ENCODE data around the gene CYB5R3.
"Not testable (repeated sequence)": the region's sequence is repeated elsewhere in the genome, so short reads cannot be mapped to it uniquely, and the experiment has no call there.

Gene CYB5R3

DNA sequence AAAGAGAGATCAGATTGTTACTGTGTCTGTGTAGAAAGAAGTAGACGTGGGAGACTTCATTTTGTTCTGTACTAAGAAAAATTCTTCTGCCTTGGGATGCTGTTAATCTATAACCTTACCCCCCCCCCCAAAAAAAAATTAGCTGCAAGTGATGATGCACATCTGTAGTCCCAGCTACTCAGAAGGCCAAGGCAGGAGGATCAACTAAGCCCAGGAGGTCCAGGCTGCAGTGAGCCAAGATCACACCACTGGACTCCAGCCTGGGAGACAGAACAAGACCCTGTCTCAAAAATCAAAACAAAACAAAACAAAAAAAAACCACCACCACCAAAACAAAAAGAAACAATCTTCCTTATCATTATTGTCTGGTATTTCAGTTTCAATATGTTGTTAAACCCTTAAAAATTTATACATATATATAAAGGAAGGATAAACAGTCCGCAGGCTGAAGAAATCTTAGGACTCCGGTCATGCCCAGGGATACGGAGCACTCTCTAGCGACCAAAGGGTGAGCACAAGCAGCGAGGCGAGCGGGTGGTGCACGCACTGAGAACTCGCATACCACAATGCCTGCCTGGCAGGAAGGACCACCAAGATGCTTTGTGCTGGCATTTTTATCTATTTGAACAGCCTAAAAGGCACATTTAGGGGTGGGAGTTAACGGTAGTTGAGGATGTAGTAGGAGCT, 40.9 kb downstream of the CYB5R3 start:
- no peak for DNase-seq (ENCODE audit: low read depth in 2 of 3, low spot score in 1 of 3)

DNA sequence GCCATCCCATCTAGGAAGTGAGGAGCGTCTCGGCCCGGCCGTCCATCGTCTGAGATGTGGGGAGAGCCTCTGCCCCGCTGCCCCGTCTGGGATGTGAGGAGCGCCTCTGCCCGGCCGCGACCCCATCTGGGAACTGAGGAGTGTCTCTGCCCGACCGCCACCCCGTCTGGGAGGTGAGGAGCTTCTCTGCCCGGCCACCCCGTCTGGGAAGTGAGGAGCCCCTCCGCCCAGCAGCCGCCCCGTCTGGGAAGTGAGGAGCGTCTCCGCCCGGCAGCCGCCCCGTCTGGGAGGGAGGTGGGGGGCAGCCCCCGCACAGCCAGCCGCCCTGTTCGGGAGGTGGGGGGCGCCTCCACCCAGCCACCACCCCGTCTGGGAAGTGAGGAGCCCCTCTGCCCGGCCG, 41.6 kb downstream of the CYB5R3 start:
- DNase-seq (ENCODE audit: low read depth in 2 of 3, low spot score in 1 of 3): not testable (repeated sequence)

DNA sequence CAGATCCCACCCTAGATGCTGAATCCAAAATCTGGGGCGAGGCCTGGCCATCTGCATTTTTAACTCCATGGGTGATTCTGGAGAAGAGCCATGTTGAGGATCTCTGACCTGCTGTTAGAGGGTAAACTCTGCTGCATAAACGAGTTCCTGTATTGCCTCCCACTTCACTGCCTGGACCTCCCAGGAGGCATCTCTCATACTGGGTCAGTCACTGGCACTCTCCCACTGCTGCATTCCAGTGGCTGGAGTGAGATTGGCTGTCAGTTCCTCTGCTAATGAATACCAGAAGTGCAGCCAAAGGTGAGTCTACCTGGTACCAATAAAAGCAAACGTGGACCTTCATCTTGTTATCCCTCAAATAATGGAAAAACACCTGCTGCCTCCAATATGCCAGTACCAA, 44.8 kb downstream of the CYB5R3 start:
- no peak for DNase-seq (ENCODE audit: low read depth in 2 of 3, low spot score in 1 of 3)

DNA sequence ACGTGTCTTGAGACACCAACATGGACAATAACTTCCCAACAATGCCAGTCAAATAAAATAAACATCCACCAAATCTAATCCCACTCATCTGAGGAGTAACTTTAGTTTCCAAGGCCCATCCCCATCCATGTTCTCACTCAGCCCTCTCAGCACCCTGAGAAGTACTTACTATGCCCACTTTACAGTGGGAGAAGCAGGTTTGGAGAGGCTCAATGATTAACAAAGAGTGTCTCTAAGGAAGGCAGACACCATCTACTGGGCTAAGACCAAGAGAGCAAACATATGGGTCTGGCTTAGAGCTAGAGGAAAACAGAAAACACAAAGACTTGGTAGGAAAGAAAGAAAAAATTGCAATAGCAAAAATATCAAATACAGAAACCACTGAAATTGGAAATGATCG, 45.8 kb downstream of the CYB5R3 start:
- DNase-seq (ENCODE audit: low read depth in 2 of 3, low spot score in 1 of 3): no peak

DNA sequence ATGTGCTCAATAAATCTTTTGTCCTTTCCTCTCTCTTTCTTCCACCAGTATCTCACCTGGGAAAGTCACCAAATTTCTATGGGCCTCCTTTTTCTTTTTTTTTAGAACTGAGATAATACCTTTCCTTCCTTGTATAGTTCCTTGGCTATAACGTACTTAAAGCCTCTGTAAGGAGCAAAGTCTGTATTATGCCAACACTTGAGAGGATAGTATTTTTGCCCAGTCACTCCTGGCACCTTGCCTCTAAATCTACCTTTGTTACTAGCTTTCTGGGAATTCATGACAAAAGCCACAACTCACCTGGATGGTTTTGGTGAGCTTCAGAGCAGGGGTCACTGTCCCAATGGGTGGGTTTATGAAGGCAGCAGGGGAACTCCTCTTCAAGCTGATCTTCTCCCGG, 46.7 kb downstream of the CYB5R3 start:
- DNase-seq (ENCODE audit: low read depth in 2 of 3, low spot score in 1 of 3): no peak

DNA sequence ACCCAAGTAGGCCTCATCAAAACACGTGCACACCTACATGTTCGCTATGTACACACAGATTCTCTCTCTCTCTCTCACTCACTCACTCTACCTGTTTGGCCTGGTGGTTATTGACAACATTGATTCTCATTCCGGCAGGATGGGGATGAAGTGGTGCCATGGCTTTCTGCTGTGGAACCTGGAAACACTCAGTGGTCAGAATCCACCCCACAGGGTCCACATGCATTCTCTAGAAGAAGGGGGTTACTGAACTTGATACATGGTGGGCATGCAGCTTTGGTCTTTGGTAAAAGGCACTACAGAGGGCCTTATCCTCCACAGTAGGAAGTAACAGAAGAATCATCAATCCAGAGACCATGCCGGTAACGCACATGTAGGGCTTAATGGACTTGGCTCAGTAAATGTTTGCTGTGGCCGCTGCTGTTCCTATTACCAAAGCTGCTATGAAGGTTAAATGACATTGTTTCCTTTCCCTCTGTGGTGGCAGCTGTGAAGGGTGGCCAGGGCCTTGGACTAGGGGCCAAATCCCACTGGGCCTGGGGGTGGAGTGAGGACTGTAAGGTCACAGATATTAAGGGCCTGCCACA, 47.2 kb downstream of the CYB5R3 start:
- no peak for DNase-seq (ENCODE audit: low read depth in 2 of 3, low spot score in 1 of 3)

DNA sequence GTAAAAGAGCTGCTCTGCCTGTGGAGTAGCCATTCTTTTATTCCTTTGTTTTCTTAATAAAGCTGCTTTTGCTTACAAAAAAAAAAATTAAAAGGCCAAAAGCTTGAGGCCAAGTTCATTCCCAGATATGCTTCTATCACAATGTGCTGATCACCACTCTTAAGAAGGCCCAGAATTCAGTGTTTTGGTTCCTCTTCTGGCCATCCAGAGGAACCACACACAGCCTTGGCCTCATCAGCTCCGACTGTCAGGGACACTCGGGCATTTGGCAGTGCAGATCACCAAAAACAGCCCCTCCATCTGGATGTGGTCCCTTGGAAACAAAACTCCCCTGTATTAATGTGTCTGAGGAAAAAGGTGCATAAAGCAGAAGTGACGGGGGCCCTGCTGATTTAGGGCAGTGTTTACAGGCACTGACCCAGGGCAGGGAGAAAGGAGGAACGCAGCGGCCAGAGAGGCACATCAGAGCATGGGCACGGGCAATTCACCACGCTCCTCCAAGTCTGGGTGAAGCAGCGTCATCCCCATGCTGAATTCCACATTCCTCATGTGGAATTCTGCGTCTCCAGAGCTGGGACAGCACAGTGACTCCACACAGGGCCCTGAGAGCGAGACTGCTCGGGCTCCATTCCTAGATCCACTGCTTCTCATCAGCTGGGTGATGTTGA, 52.2 kb downstream of the CYB5R3 start:
- no peak for DNase-seq (ENCODE audit: low read depth in 2 of 3, low spot score in 1 of 3)

DNA sequence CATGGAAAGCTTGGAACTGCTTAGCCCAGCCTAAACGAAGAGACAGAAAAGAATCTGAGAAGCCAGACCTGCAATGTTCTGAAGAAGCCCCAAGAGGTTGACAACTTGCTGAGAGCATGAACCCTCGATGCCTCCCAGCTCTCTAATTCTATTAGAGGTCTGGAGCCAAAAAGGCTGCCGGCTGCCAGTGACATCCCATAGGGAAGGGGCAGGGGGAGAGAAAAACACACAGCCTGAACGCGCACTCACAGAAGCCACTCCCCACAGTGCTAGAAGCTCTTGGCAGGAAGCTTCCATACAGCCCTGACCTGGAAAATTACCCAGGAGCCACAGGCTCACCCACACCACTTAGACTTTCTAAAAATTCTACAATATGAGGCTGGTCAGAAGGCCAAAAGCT, 52.9 kb downstream of the CYB5R3 start:
- DNase-seq (ENCODE audit: low read depth in 2 of 3, low spot score in 1 of 3): no peak

DNA sequence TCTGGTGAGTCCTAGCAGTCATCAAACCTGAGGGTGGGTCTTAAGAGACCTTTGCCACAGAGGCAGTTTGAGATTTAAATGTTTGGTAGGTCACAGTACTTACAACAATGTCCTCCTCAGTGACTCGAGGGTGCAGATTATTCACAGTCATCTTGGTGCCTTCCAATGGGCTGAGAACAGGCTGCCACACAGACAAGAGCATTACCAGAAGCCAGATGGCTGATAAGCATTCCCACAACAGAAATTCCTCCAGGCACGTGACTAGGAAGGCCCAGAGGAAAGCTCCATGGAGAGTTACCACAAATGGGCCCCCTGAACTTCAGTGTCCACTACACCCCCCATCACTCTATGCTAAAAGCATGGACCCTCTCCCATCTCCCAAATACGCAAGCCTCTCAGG, 53.8 kb downstream of the CYB5R3 start:
- no peak for DNase-seq (ENCODE audit: low read depth in 2 of 3, low spot score in 1 of 3)

DNA sequence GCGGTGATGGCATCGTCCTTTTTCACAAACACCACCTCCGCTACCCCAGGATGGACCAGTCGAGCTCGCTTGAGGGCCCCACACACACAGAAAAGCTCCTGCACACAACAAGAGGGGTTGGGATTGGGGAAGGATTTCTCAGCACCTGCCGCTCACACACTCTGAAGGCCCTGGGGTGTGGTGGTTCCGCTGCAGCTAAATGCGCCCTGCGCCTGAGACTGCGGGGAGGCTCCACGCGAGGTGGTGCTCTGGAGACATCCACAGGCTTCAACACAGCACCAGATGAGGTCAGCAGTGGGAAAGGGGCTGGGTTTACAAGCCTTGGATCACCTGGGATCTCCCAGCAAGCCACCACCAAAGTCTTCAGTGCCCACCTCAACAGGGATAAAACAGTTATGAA, 57.2 kb downstream of the CYB5R3 start:
- no peak for DNase-seq (ENCODE audit: low read depth in 2 of 3, low spot score in 1 of 3)

DNA sequence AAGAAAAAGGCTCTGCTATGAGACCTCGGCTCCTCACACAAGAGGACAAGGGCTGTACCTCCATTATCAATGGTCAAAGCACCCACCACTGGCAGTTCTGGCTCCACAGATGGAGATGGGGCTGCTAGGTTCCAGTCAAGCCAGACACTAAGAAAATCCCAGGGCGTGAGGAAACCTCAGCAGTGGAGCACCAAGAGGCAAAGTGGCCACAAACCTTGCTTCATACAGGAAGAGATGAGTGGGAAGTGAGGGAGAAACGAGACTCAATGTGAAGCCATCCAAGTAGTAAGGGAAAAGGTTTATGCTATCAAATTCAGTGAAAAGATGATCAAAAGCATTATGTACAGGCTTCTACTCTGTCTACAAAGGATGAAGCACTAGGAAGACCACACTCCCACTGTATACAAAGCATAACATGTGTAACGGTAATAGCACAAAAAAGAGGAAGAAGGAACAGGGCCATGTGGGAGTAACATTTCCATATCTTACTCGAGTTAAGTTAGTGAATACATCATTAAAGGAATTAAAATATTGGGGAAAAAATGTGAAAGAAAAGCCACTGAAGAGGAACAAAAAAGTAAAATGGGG, 61.5 kb downstream of the CYB5R3 start:
- no peak for DNase-seq (ENCODE audit: low read depth in 2 of 3, low spot score in 1 of 3)

DNA sequence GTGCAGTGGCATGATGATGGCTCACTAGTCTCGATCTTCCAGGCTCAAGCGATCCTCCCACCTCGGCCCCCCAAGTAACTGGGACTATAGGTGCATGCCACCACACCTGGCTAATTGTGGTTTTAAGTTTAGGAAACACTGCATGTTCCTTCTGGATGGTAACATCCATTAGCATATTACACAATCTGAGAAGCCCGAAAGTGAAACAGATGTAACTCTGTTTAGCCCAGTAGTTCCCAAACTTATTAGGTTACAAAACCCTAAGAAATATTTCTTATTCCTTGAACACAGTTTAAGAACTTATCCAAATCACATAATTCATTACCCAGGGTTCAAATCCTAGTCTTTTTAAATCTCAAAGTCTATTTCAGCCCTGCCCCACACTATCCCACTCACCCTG, 62.8 kb downstream of the CYB5R3 start:
- no peak for DNase-seq (ENCODE audit: low read depth in 2 of 3, low spot score in 1 of 3)

DNA sequence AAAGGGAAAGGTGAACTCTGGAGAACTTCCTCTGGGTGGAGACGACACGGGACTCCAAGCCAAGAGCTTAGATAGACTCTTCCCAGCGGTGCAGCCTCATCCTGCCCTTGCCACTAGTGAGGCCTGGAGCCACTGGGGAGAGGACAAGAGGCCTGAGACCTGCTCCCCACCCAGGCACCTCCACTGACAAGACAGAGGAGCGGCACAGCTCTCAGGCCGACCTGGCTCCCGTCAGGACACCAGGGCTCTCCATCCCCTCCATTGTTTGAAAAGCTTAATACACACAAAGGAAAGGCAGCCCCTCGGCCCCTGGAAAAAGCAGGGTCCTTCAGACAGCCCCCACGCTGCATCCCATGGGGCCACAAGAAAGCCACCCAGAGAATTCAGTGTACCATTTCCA, 64.1 kb downstream of the CYB5R3 start:
- no peak for DNase-seq (ENCODE audit: low read depth in 2 of 3, low spot score in 1 of 3)

DNA sequence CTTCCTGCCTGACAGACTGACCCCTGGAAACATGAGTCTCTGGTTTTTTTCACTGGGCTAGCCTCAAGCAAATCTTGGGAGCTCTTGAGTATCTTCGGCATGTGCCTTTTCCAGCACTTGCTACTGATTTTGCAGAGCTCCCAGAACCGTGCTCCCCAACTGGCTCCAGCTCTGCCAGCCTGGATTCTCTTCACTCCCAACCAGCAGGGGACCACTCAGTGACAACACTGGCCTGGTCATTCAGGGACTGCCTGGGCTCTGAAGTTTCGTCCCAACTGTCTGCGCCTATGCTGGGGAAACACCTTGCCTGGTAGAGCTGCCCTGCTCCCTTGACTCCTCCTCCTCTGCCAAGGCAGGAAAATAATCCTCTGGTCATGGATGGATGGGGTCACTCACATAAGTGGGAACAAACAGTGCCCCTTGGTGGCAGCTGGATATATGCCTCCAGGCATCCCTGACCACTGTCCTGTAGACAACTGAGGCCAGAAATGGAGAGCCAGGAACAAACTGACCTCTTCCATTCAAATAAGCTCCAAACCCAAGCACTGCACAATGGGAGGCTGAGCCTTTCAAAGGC, 64.7 kb downstream of the CYB5R3 start:
- DNase-seq (ENCODE audit: low read depth in 2 of 3, low spot score in 1 of 3): no peak

DNA sequence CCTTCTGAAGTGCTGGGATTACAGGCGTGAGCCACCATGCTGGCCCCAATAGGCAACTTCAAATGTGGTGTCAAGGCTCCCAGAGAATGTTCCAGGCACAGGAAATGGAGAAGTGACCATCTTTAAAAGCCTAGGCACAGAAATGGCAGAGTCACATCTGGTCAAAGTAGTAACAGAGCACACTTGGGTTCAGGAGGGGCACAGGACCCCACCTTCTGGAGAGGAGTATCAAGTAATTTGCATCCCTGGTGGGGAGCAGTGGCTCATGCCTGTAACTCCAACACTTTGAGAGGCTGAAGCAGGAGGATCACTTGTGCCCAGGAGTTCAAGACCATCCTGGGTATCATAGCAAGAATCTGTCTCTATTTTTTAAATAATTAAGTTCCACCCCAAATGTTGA, 66.2 kb downstream of the CYB5R3 start:
- no peak for DNase-seq (ENCODE audit: low read depth in 2 of 3, low spot score in 1 of 3)

DNA sequence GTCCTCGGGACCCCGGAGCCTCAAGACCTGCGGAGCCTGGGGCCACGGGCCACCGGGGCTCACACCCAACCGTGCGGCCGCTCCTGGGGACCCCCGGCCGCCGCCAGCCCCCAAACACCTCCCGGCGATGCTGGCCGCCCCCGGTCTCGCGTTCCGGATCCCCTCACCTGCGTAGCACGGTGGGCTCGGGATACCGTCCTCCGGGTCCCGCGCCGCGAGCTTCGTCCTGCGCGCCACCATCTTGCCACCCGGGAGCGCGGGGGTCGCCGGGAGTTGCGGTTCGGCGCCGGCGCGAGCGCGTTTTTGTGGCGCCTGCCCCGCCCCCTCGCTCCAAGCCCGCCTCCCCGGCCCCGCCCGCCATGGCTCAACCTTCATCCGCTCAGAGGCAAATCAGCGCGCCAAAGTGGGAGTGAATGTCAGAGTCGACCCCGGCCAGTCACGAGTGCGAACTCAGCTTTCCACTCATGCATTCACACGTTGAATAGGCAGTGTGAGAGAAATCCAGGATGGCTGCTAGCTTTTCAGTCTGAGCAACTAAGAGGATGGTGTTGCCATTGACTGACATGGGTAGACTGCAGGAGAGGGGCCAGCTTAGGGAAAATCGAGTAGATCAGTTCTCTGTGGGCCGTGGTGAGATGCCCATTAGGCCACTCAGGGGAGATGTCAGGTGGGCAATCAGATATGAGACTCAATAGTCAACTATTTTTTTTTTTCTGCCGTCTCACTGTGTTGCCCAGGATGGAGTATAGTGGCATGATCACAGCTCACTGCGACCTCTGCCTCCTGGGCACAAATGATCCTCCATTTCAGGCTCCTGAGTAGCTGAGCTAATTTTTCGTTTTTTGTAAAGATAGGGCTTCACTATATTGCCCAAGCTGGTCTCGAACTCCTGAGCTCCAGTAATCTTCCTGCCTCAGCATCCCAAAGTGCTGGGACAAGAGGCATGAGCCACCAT, 67.2 kb downstream of the CYB5R3 start:
- peak; percentile 77 to 88 (median 78) for DNase-seq (ENCODE audit: low read depth in 2 of 3, low spot score in 1 of 3)

DNA sequence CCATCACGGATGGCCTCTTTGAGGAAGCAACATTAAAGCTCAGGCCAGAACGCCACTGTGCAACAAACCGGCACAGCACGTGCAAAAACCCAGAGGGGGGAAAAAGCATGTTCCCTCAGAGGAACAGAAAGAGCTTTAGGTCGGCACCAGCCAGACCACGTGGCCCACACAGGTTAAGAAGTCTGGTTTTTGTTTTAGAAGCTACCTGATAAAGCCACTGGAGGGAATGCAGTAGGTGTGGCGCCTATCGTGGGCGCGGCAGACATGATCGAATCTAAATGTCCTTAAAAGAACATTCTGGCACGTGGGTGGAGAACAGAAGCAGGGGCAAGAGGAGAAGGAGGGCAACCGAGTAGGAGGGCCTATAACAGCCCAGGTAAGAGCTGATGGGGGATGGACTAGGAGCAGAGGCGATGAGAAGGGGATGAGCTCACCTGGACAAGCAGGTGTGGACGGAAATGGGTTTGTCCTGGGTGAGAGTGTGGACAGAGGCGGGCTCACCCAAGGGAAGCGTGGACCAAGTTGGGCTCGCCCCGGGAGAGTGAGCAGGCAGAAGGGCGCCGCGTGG, 67.9 kb downstream of the CYB5R3 start:
- DNase-seq (ENCODE audit: low read depth in 2 of 3, low spot score in 1 of 3): not testable (repeated sequence)

DNA sequence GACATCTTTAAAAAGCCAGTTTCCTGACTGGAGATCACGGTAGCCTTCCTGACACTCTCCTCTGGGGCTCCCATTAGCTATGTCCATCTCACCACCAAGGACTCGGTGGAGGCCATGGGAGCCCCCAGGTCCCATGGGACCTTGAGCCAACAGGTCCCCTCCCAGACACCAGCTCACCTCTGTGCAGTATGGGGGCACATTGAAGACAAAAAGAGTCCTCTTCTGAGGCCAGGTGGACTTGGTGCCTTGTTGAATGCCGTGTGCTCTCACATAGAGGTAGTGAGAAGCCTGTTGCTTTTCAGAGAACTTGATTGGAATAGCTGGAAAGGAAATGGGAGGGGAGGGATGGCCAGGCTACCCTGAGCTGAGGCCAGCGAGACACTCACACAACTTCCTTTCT, 69.2 kb downstream of the CYB5R3 start:
- DNase-seq (ENCODE audit: low read depth in 2 of 3, low spot score in 1 of 3): not testable (repeated sequence)

DNA sequence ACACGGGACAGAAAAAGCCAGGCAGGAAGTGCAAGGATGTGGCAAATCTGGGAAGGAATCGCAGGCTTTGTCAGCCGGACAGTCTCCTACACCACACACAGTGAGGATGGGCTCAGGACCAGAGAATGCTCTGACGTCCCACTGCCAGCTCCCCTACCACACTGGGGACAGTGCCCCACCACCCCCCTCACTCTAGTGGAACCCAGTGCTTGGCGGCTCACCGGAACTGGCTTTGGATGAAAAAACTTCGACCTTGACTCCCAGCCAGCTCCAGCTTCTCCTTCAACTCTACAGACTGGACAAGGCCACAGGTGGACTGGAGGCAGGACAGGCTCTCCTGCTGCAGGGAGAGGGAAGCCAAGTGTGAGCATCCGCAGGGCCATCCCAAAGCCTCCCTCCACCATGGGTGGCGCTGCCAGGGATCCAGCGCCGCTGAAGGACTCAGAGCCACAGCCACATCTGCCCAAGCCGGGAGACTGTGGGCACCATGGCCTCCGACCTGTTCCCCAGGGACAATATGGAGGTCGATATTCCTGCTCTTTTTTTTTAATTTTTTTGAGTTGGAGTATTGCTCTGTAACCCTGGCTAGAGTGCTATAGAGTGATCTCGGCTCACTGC, 71.5 kb downstream of the CYB5R3 start:
- DNase-seq (ENCODE audit: low read depth in 2 of 3, low spot score in 1 of 3): no peak

DNA sequence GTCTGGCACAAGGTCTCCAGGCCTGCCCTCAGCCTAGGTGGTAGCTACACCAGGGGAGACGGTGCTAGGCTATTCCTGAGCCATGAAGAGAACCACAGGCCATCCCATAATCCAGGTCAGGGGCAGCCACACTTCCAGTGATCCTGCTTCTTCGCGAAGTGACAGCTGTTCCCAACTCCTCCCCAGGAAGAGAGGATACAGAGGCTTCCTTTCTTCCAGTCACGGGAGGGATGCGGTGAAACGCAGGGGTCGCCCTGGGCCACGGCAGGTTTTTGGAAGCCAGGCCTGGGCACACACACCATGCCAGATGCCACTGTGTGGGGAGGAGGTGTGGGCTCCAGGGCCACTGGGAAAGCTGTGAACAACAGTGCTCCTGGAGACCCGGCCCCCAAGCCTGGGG, 72.1 kb downstream of the CYB5R3 start:
- DNase-seq (ENCODE audit: low read depth in 2 of 3, low spot score in 1 of 3): not testable (repeated sequence)

Data from stimulated activated CD4-positive, alpha-beta T cell treated with anti-CD3 and anti-CD28 coated beads, Interleukin-12 subunit alpha, Interleukin-12 subunit beta, amount 100 ng/mL, for 48 hours (primary cell).